Central memory CD8-positive, alpha-beta T cell (primary cell): Measurements from ENCODE around the gene NUP214.
A peak's percentile ranks its signal among the peaks of the same experiment; 100 is the strongest.
"Not testable (repeated sequence)": the region's sequence is repeated elsewhere in the genome, so short reads cannot be mapped to it uniquely, and the experiment has no call there.

Experiments used
- ATAC-seq: fragments of 150-1000 bp; cut with Tn5 transposase; replicated peaks from 2 replicates; pipeline ENCODE4 v1.10.0; 2022; ENCODE audit warnings: mild to moderate bottlenecking, moderate FRiP score, moderate number of reproducible peaks; ENCODE audit not compliant: poor library complexity, severe bottlenecking; ENCODE audit errors: extremely low read depth
- DNase-seq, 2 donors: peaks; one replicate each; pipeline ENCODE4 v3.0.0; 2021; ENCODE audit warnings: low spot score in 2 of 2
- H3K27ac Mint-ChIP-seq: one replicate; pipeline ENCODE4 v1.8.0; 2022; ENCODE audit warnings: low read depth, mild to moderate bottlenecking, moderate library complexity, mixed read lengths
- H3K27me3 Mint-ChIP-seq: one replicate; pipeline ENCODE4 v1.8.0; 2022; ENCODE audit warnings: mixed read lengths
- H3K36me3 Mint-ChIP-seq: one replicate; pipeline ENCODE4 v1.8.0; 2022; ENCODE audit warnings: mild to moderate bottlenecking, moderate library complexity, mixed read lengths; ENCODE audit not compliant: insufficient read depth
- H3K4me1 Mint-ChIP-seq: one replicate; pipeline ENCODE4 v1.8.0; 2022; ENCODE audit warnings: mixed read lengths
- H3K4me3 Mint-ChIP-seq: one replicate; pipeline ENCODE4 v1.8.0; 2022; ENCODE audit warnings: mild to moderate bottlenecking, moderate library complexity, mixed read lengths
- H3K9me3 Mint-ChIP-seq: one replicate; pipeline ENCODE4 v1.8.0; 2022; ENCODE audit warnings: mixed read lengths

NUP214 gene

GRCh38 chr9:131203431-131204218 lies 78.2 kb downstream of the NUP214 start:
- DNase-seq = no peak
- H3K9me3 Mint-ChIP-seq = no peaks in the 10 kb centered on the region
- no peak for ATAC-seq
- H3K27me3 Mint-ChIP-seq = no peaks in the 10 kb centered on the region
- H3K27ac Mint-ChIP-seq = no peak overlapping the region
- H3K4me1 Mint-ChIP-seq = no peaks in the 10 kb centered on the region
- no peak overlapping the region for H3K4me3 Mint-ChIP-seq
- peaks cover 31% of the 10 kb centered on the region for H3K36me3 Mint-ChIP-seq

- H3K27ac Mint-ChIP-seq = no peak overlapping the region
- ATAC-seq (no peak), DNase-seq (no peak)
- peaks cover 25% of the 10 kb centered on the region for H3K36me3 Mint-ChIP-seq
- no peaks in the 10 kb centered on the region for H3K27me3 Mint-ChIP-seq
- no peaks in the 10 kb centered on the region for H3K9me3 Mint-ChIP-seq
- H3K4me1 Mint-ChIP-seq = no peaks in the 10 kb centered on the region
- H3K4me3 Mint-ChIP-seq = no peak overlapping the region
Observed at GRCh38 chr9:131204285-131204684, 78.9 kb downstream of the NUP214 start.

DNA sequence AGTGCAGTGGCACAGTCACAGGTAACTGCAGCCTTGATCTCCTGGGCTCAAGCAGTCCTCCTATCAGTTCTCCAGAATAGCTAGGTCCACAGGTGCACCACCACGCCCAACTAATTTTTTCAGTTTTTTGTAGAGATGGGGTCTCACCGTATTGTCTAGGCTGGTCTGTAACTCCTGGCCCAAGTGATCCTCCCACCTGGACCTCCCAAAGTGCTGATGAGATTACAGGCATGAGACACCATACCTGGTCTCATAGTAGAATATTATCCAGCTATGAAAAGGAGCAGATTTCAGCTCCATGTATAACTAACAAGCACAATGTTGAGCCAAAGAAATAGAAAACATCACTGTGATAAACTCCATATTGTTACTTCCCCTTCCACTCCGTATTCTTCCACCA lies 81.1 kb downstream of the NUP214 start:
- Mint-ChIP-seq H3K4me1 (no peaks in the 10 kb centered on the region), H3K27ac (peak overlapping the region; percentile 38), H3K4me3 (no peak overlapping the region)

DNA sequence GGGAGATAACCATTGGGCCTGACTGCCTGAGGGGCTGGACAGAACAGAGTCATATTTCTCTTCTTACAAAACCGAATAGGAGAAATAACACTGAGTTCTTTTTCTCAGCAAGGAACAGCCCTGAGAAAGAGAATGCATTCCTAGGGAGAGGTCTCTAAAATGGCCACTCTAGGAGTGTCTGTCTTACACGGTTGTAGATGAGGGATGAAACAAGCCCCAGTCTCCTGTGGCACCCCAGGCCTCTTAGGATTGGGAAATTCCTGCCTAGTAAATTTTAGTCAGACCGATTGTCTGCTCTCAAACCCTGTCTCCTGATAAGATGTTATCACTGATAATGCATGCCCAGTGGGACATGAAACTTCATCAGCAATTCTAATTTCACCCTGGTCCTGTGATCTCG lies 86.5 kb downstream of the NUP214 start:
- H3K27ac Mint-ChIP-seq, H3K4me1 Mint-ChIP-seq, ATAC-seq, H3K4me3 Mint-ChIP-seq, H3K27me3 Mint-ChIP-seq, DNase-seq: not testable (repeated sequence)
- Mint-ChIP-seq H3K9me3 (peaks cover 12% of the 10 kb centered on the region), H3K36me3 (peaks cover 12% of the 10 kb centered on the region)

More for the DNA sequence above, 81.1 kb downstream of the NUP214 start:
- Mint-ChIP-seq H3K9me3 (peaks cover 2% of the 10 kb centered on the region), H3K27me3 (no peaks in the 10 kb centered on the region), H3K36me3 (peaks cover 21% of the 10 kb centered on the region)
- ATAC-seq = no peak
- DNase-seq = no peak

DNA sequence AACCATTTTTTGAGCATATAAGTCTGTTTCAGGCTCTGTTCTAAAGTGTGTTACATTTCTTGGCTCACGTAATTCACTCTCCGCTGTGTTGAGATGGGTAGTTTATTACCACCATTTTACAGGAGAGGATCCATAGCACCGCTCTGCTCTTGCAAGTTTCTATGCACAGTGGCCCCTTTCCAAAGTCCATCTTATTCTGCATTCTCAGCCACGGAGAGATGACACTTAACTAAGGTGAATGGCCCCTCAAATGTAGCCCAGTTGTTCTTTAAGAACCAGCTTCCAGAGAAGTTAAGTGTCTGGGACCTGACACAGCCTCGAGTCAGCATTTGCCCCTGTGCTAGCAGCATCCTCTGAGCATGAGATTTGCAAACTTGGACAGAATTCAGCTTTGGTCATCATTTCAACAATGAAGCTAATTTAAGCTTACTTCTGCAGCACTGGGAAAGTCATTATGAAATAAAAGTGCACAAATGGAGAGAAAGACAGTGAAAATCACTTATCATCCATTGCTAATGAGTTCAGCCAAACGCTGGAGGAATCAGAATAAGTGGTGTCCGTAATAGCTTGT lies 89.0 kb downstream of the NUP214 start:
- ATAC-seq = no peak
- Mint-ChIP-seq H3K36me3 (peaks cover 11% of the 10 kb centered on the region), H3K4me1 (no peaks in the 10 kb centered on the region), H3K27me3 (no peaks in the 10 kb centered on the region), H3K4me3 (no peak overlapping the region), H3K27ac (no peak overlapping the region), H3K9me3 (peaks cover 12% of the 10 kb centered on the region)
- no peak for DNase-seq

DNA sequence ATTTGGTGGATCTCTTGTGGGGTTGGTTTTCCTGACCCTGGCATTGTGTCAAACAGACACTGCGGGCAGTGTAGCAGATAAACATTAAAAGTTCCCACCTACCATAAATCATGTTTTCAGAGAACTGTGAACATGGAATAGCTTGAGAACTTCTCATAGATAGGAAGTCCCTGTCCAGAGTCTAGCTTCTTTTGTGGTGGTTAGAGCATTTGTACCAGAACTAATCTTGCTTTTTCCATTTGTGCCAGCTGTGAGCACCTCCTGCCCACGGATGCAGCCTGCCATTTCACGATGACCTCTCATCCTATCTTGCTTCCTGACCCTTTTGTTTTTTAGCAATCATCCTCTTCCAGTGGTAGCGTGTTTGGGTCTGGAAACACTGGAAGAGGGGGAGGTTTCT lies 89.5 kb downstream of the NUP214 start:
- Mint-ChIP-seq H3K27me3 (no peaks in the 10 kb centered on the region), H3K4me3 (no peak overlapping the region), H3K4me1 (no peaks in the 10 kb centered on the region), H3K9me3 (peaks cover 12% of the 10 kb centered on the region), H3K27ac (no peak overlapping the region), H3K36me3 (peaks cover 9% of the 10 kb centered on the region)
- no peak for ATAC-seq
- no peak for DNase-seq

GRCh38 chr9:131216806-131217205 lies 91.4 kb downstream of the NUP214 start:
- H3K27ac Mint-ChIP-seq = no peak overlapping the region
- peaks cover 7% of the 10 kb centered on the region for H3K36me3 Mint-ChIP-seq
- H3K27me3 Mint-ChIP-seq = no peaks in the 10 kb centered on the region
- H3K9me3 Mint-ChIP-seq = peaks cover 7% of the 10 kb centered on the region
- no peak for DNase-seq
- ATAC-seq = no peak
- H3K4me3 Mint-ChIP-seq = no peak overlapping the region
- H3K4me1 Mint-ChIP-seq = no peaks in the 10 kb centered on the region

DNA sequence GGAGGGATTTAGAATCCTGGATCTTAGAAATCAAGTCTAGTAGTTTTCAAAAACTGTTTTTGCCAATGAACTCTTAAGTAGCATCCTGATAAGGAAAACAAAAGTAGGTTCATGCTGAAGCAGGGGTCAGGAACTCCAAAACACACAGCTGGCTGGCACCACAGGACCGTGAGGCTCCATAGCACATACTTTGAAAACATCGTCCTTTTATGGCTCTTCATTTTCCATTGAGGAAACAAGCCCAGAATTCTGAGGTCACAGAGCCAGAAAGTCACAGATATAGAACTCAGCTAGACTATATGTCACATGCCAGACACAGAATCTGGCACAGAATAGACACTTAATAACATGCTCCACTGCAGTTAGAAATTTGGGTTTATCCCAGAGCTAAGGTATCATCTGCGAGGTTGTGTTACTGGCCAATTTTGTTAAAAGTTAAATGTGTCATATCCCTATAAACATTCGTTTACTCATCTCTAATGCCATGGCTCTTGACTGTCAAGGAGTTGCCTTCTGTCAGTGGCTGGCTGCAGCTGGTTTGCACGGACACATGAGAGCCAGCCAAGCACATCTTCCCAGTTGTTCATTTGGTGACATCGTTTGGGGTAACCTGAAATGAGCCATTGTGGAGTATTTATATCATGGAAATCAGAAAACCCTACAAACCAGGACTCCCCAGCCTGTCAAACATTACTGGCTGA lies 92.1 kb downstream of the NUP214 start:
- Mint-ChIP-seq H3K27me3 (no peaks in the 10 kb centered on the region), H3K9me3 (peaks cover 2% of the 10 kb centered on the region), H3K4me3 (no peak overlapping the region)

GRCh38 chr9:131218370-131218769 lies 93.0 kb downstream of the NUP214 start:
- DNase-seq (no peak), ATAC-seq (no peak)
- H3K27me3 Mint-ChIP-seq = no peaks in the 10 kb centered on the region
- H3K27ac Mint-ChIP-seq = peak overlapping the region; percentile 16
- H3K36me3 Mint-ChIP-seq = peaks cover 16% of the 10 kb centered on the region
- H3K4me3 Mint-ChIP-seq = no peak overlapping the region
- H3K4me1 Mint-ChIP-seq = peaks cover 6% of the 10 kb centered on the region
- H3K9me3 Mint-ChIP-seq = no peaks in the 10 kb centered on the region

More for the DNA sequence above, 92.1 kb downstream of the NUP214 start:
- H3K4me1 Mint-ChIP-seq = peaks cover 2% of the 10 kb centered on the region
- H3K27ac Mint-ChIP-seq = no peak overlapping the region
- DNase-seq (no peak), ATAC-seq (no peak)
- peaks cover 8% of the 10 kb centered on the region for H3K36me3 Mint-ChIP-seq

DNA sequence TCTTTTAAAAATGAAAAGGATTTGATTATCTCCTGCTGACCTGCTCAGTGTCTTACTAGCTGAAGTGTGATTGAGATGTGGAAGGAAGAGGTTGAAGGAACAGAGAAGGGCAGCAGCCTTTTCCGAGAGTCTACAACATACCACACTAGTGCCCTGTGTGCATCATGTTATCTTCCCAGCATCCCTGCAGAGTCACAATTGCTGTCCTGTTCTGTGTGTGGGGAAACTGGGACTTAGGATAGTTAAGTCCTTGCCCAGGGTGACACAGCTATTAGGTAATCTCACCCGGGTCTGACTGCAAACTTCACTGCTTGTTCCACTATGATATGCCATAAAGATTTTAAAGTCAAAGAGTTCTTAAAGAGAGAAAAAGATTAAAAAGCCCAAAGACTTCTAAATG lies 95.1 kb downstream of the NUP214 start:
- Mint-ChIP-seq H3K9me3 (no peaks in the 10 kb centered on the region), H3K4me1 (peaks cover 6% of the 10 kb centered on the region), H3K27me3 (no peaks in the 10 kb centered on the region), H3K4me3 (no peak overlapping the region), H3K27ac (no peak overlapping the region), H3K36me3 (peaks cover 20% of the 10 kb centered on the region)
- ATAC-seq (no peak), DNase-seq (no peak)

- H3K36me3 Mint-ChIP-seq = peaks cover 18% of the 10 kb centered on the region
- peaks cover 6% of the 10 kb centered on the region for H3K4me1 Mint-ChIP-seq
- H3K9me3 Mint-ChIP-seq = no peaks in the 10 kb centered on the region
- no peaks in the 10 kb centered on the region for H3K27me3 Mint-ChIP-seq
- ATAC-seq (no peak), DNase-seq (no peak)
- no peak overlapping the region for H3K4me3 Mint-ChIP-seq
- no peak overlapping the region for H3K27ac Mint-ChIP-seq
Observed at GRCh38 chr9:131222460-131222859, 97.1 kb downstream of the NUP214 start.

DNA sequence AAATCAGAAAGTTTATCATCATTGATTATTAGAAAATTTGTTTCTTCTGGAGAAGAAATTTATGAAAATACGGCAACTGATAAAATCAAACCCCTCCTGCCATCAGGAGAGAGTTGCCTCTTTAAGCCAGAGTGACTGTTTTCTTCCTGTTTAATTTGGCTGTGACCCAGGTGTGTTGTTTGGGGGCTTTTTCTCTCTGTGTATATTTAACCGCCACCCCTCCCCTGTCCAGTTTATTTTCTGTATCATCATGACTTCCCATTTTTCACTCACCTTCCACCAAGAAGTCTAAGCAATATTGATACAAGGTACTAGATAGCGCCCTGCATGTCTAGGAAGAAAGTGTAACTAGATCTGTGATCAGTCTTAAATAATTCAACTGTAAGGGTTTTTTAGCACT lies 100.8 kb downstream of the NUP214 start:
- no peaks in the 10 kb centered on the region for H3K9me3 Mint-ChIP-seq
- peaks cover 30% of the 10 kb centered on the region for H3K36me3 Mint-ChIP-seq
- H3K27me3 Mint-ChIP-seq = no peaks in the 10 kb centered on the region
- peaks cover 6% of the 10 kb centered on the region for H3K4me1 Mint-ChIP-seq
- H3K27ac Mint-ChIP-seq = no peak overlapping the region
- DNase-seq = no peak
- ATAC-seq = no peak
- no peak overlapping the region for H3K4me3 Mint-ChIP-seq
